ENCODE results near the gene CEP95.

CEP95 gene

GRCh38 chr17:64509179-64509578, 2.4 kb downstream of the CEP95 start:
- no peak for DNase-seq (ENCODE audit: low read depth in 1 of 2, low spot score in 1 of 2)

- no peak for DNase-seq (ENCODE audit: low read depth in 1 of 2, low spot score in 1 of 2)
Observed at GRCh38 chr17:64515419-64515818, 8.6 kb downstream of the CEP95 start.

- DNase-seq (ENCODE audit: low read depth in 1 of 2, low spot score in 1 of 2), result no peak
Observed at GRCh38 chr17:64515829-64516228, 9.1 kb downstream of the CEP95 start.

- DNase-seq (ENCODE audit: low read depth in 1 of 2, low spot score in 1 of 2), result no peak
Observed at GRCh38 chr17:64519601-64520000, 12.8 kb downstream of the CEP95 start.

GRCh38 chr17:64520359-64520758, 13.6 kb downstream of the CEP95 start:
- DNase-seq (ENCODE audit: low read depth in 1 of 2, low spot score in 1 of 2), result no peak

GRCh38 chr17:64527914-64528313, 21.1 kb downstream of the CEP95 start:
- DNase-seq (ENCODE audit: low read depth in 1 of 2, low spot score in 1 of 2), result no peak

- DNase-seq (ENCODE audit: low read depth in 1 of 2, low spot score in 1 of 2), result no peak
Observed at GRCh38 chr17:64529221-64529620, 22.4 kb downstream of the CEP95 start.

- no peak for DNase-seq (ENCODE audit: low read depth in 1 of 2, low spot score in 1 of 2)
Observed at GRCh38 chr17:64531955-64532371, 25.2 kb downstream of the CEP95 start.

GRCh38 chr17:64532409-64532808, 25.6 kb downstream of the CEP95 start:
- no peak for DNase-seq (ENCODE audit: low read depth in 1 of 2, low spot score in 1 of 2)

- no peak for DNase-seq (ENCODE audit: low read depth in 1 of 2, low spot score in 1 of 2)
Observed at GRCh38 chr17:64533784-64534183, 27.0 kb downstream of the CEP95 start.

GRCh38 chr17:64534187-64534586, 27.4 kb downstream of the CEP95 start:
- no peak for DNase-seq (ENCODE audit: low read depth in 1 of 2, low spot score in 1 of 2)

- DNase-seq (ENCODE audit: low read depth in 1 of 2, low spot score in 1 of 2), result no peak
Observed at GRCh38 chr17:64535357-64535756, 28.6 kb downstream of the CEP95 start.

- DNase-seq (ENCODE audit: low read depth in 1 of 2, low spot score in 1 of 2), result no peak
Observed at GRCh38 chr17:64536913-64537312, 30.1 kb downstream of the CEP95 start.

- no peak for DNase-seq (ENCODE audit: low read depth in 1 of 2, low spot score in 1 of 2)
Observed at GRCh38 chr17:64537488-64537887, 30.7 kb downstream of the CEP95 start.

- DNase-seq (ENCODE audit: low read depth in 1 of 2, low spot score in 1 of 2), result no peak
Observed at GRCh38 chr17:64538508-64539130, 31.8 kb downstream of the CEP95 start.

- DNase-seq (ENCODE audit: low read depth in 1 of 2, low spot score in 1 of 2), result no peak
Observed at GRCh38 chr17:64540118-64540776, 33.5 kb downstream of the CEP95 start.

GRCh38 chr17:64544742-64545141, 38.0 kb downstream of the CEP95 start:
- no peak for DNase-seq (ENCODE audit: low read depth in 1 of 2, low spot score in 1 of 2)

GRCh38 chr17:64546716-64547115, 39.9 kb downstream of the CEP95 start:
- no peak for DNase-seq (ENCODE audit: low read depth in 1 of 2, low spot score in 1 of 2)

- no peak for DNase-seq (ENCODE audit: low read depth in 1 of 2, low spot score in 1 of 2)
Observed at GRCh38 chr17:64547319-64547718, 40.5 kb downstream of the CEP95 start.

GRCh38 chr17:64551461-64551860, 44.7 kb downstream of the CEP95 start:
- no peak for DNase-seq (ENCODE audit: low read depth in 1 of 2, low spot score in 1 of 2)

GRCh38 chr17:64554028-64554637, 47.4 kb downstream of the CEP95 start:
- DNase-seq (ENCODE audit: low read depth in 1 of 2, low spot score in 1 of 2), result no peak

GRCh38 chr17:64555281-64555680, 48.5 kb downstream of the CEP95 start:
- DNase-seq (ENCODE audit: low read depth in 1 of 2, low spot score in 1 of 2), result no peak

- DNase-seq (ENCODE audit: low read depth in 1 of 2, low spot score in 1 of 2), result no peak
Observed at GRCh38 chr17:64564098-64564497, 57.3 kb downstream of the CEP95 start.
